ENCODE data around the gene PPP1R12C.
"Not testable (repeated sequence)": the region's sequence is repeated elsewhere in the genome, so short reads cannot be mapped to it uniquely, and the experiment has no call there.

Gene PPP1R12C

DNA sequence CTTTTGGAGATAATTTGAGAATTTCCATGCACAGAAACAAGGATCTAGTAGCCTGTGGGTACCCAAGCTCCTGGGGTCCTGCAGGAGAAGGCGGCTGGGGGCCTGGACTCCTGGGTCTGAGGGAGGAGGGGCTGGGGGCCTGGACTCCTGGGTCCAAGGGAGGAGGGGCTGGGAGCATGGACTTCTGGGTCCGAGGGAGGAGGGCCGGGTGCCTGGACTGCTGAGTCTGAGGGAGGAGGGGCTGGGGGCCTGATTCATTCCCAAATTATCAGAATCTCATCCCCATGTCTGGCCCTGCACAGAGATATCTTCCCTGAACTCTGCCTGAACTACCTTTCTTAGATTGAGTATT lies 54.0 kb downstream of the PPP1R12C start:
- no peak for ATAC-seq
- TF ChIP-seq TOX (CRISPR knock-in tag; IDR thresholded peaks at IDR 0.05; ENCODE audit: borderline replicate concordance) (no peak), RARB (CRISPR knock-in tag; IDR thresholded peaks at IDR 0.05) (no peak), OSR1 (CRISPR knock-in tag; IDR thresholded peaks at IDR 0.05) (no peak), ARNTL (CRISPR knock-in tag; IDR thresholded peaks at IDR 0.05; ENCODE audit: borderline replicate concordance, low read depth) (no peak), ZFP3 (CRISPR knock-in tag; IDR thresholded peaks at IDR 0.05) (no peak), CSDC2 (CRISPR knock-in tag; IDR thresholded peaks at IDR 0.05) (no peak), PPARA (CRISPR knock-in tag; IDR thresholded peaks at IDR 0.05; ENCODE audit: borderline replicate concordance) (no peak), ZNF8 (CRISPR knock-in tag; IDR thresholded peaks at IDR 0.05) (no peak), ESRRG (CRISPR knock-in tag; IDR thresholded peaks at IDR 0.05) (no peak), ZC3H10 (CRISPR knock-in tag; IDR thresholded peaks at IDR 0.05) (no peak), CSRNP3 (CRISPR knock-in tag; IDR thresholded peaks at IDR 0.05) (no peak), POU6F1 (CRISPR knock-in tag; IDR thresholded peaks at IDR 0.05; ENCODE audit: borderline replicate concordance, low read depth) (no peak), GLIS3 (CRISPR knock-in tag; IDR thresholded peaks at IDR 0.05) (no peak), SNAI2 (CRISPR knock-in tag; IDR thresholded peaks at IDR 0.05) (no peak), TCF4 (CRISPR knock-in tag; IDR thresholded peaks at IDR 0.05; ENCODE audit: borderline replicate concordance) (no peak)
- TF ChIP-seq, protein P1, sequence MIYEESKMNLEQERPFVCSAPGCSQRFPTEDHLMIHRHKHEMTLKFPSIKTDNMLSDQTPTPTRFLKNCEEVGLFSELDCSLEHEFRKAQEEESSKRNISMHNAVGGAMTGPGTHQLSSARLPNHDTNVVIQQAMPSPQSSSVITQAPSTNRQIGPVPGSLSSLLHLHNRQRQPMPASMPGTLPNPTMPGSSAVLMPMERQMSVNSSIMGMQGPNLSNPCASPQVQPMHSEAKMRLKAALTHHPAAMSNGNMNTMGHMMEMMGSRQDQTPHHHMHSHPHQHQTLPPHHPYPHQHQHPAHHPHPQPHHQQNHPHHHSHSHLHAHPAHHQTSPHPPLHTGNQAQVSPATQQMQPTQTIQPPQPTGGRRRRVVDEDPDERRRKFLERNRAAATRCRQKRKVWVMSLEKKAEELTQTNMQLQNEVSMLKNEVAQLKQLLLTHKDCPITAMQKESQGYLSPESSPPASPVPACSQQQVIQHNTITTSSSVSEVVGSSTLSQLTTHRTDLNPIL (CRISPR knock-in tag; IDR thresholded peaks at IDR 0.05; ENCODE audit: low read depth): no peak

GRCh38 chr19:55062735-55063491 lies 54.5 kb downstream of the PPP1R12C start, which contains the start of gene RDH13:
TSS of gene RDH13 (minus strand) at chr19:55063148. CDS start at chr19:55063032, 116 bp downstream.
- no peak for TF ChIP-seq ARNTL (CRISPR knock-in tag; IDR thresholded peaks at IDR 0.05; ENCODE audit: borderline replicate concordance, low read depth)
- TF ChIP-seq TOX (CRISPR knock-in tag; IDR thresholded peaks at IDR 0.05; ENCODE audit: borderline replicate concordance): no peak
- ATAC-seq: peak; percentile 99

GRCh38 chr19:55060287-55060686 lies 57.1 kb downstream of the PPP1R12C start:
- not testable (repeated sequence) for ATAC-seq

DNA sequence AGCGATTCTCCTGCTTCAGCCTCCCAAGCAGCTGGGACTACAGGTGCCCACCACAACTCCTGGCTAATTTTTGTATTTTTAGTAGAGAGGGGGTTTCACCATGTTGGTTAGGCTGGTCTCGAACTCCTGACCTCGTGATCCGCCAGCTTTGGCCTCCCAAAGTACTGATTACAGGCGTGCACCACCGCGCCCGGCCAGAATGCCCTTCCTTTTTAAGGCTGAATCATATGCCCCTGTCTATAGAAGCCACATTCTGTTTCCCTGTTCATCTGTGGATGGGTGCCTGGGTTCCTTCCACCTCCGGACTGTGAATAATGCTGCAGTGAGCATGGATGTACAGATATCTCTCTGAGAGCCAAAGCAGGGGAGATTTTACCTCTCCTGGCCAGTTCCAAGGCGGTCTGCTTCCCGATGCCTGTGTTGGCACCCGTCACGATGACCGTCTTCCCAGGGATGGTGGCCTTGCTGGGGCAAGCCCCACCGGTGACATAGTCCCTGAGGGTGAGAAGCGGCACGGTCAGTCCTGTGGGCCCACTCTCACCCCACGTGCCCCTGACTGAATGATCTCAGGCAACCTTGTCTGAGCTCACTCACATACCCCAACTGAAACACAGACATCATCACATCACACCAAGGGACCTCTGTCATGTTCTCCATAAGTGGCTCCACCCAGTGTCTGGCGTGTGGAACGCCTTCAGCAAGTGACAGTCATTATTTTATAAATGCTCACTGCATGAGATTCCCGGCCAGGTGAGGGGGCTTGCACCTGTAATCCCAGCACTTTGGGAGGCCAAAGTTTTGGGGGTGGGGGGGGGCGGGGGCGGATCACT lies 58.4 kb downstream of the PPP1R12C start:
- no peak for TF ChIP-seq ZC3H10 (CRISPR knock-in tag; IDR thresholded peaks at IDR 0.05)
- no peak for ATAC-seq

- no peak for ATAC-seq
- TF ChIP-seq GLIS3 (CRISPR knock-in tag; IDR thresholded peaks at IDR 0.05) (no peak), CSRNP3 (CRISPR knock-in tag; IDR thresholded peaks at IDR 0.05) (no peak), ARNTL (CRISPR knock-in tag; IDR thresholded peaks at IDR 0.05; ENCODE audit: borderline replicate concordance, low read depth) (no peak), POU6F1 (CRISPR knock-in tag; IDR thresholded peaks at IDR 0.05; ENCODE audit: borderline replicate concordance, low read depth) (no peak), TOX (CRISPR knock-in tag; IDR thresholded peaks at IDR 0.05; ENCODE audit: borderline replicate concordance) (no peak), ZFP3 (CRISPR knock-in tag; IDR thresholded peaks at IDR 0.05) (no peak), OSR1 (CRISPR knock-in tag; IDR thresholded peaks at IDR 0.05) (no peak), SNAI2 (CRISPR knock-in tag; IDR thresholded peaks at IDR 0.05) (no peak), TCF4 (CRISPR knock-in tag; IDR thresholded peaks at IDR 0.05; ENCODE audit: borderline replicate concordance) (no peak), PATZ1 (CRISPR knock-in tag; IDR thresholded peaks at IDR 0.05; ENCODE audit: borderline replicate concordance) (no peak)
- TF ChIP-seq, protein P2, sequence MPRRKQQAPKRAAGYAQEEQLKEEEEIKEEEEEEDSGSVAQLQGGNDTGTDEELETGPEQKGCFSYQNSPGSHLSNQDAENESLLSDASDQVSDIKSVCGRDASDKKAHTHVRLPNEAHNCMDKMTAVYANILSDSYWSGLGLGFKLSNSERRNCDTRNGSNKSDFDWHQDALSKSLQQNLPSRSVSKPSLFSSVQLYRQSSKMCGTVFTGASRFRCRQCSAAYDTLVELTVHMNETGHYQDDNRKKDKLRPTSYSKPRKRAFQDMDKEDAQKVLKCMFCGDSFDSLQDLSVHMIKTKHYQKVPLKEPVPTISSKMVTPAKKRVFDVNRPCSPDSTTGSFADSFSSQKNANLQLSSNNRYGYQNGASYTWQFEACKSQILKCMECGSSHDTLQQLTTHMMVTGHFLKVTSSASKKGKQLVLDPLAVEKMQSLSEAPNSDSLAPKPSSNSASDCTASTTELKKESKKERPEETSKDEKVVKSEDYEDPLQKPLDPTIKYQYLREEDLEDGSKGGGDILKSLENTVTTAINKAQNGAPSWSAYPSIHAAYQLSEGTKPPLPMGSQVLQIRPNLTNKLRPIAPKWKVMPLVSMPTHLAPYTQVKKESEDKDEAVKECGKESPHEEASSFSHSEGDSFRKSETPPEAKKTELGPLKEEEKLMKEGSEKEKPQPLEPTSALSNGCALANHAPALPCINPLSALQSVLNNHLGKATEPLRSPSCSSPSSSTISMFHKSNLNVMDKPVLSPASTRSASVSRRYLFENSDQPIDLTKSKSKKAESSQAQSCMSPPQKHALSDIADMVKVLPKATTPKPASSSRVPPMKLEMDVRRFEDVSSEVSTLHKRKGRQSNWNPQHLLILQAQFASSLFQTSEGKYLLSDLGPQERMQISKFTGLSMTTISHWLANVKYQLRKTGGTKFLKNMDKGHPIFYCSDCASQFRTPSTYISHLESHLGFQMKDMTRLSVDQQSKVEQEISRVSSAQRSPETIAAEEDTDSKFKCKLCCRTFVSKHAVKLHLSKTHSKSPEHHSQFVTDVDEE (CRISPR knock-in tag; IDR thresholded peaks at IDR 0.05): no peak
These were observed 60.6 kb downstream of the PPP1R12C start for GRCh38 chr19:55056827-55057226.
